Body of pancreas (tissue), 4 donors: ENCODE results near the gene EPYC. TPM values are rescaled to one million over a fixed set of nuclear protein-coding genes. Genes with fewer than 3 reads are reported as not detected.

Experiments
- ATAC-seq: fragments of 150-250 bp; one replicate; pipeline ENCODE4 v1.9.1; 2016
- DNase-seq, 4 donors: peaks; one replicate each; pipeline ENCODE4 v3.0.0-alpha.2; 2019
- H3K27ac ChIP-seq, 4 donors: fragments of 200-600 bp; sonication (generic); 1 replicate in 3 of 4; 2 replicates in 1 of 4; pipeline versions ENCODE4 v1.5.1 to v1.6.1; 2016 to 2019; ENCODE audit warnings: mild to moderate bottlenecking in 1 of 4, mixed read lengths in 1 of 4, moderate library complexity in 1 of 4
- H3K27me3 ChIP-seq, 2 donors: fragments of 200-600 bp; sonication (generic); one replicate each; pipeline ENCODE4 v1.6.0; 2016; ENCODE audit warnings: mild to moderate bottlenecking in 1 of 2
- H3K36me3 ChIP-seq, 2 donors: fragments of 200-600 bp; sonication (generic); replicated peaks in 1 of 2; 2 replicates each; pipeline ENCODE4 v1.5.1; 2016; ENCODE audit warnings: low read depth in 2 of 2; ENCODE audit not compliant: insufficient read depth in 1 of 2
- H3K4me1 ChIP-seq: fragments of 200-600 bp; sonication (generic); one replicate; pipeline ENCODE4 v1.6.0; 2016
- H3K4me3 ChIP-seq, 2 donors: fragments of 200-600 bp; sonication (generic); 1 replicate in 1 of 2; 2 replicates in 1 of 2; pipeline ENCODE4 v1.5.1; 2016 to 2019
- H3K9me3 ChIP-seq, 3 donors: fragments of 200-600 bp; sonication (generic); 1 replicate in 2 of 3; 2 replicates in 1 of 3; pipeline ENCODE4 v1.5.1; 2016
- CTCF ChIP-seq, 7 experiments: fragments of 450-650 bp in 4 of 7; fragments of 200-600 bp in 3 of 7; sonication (generic) in 3 of 7; IDR thresholded peaks; one replicate each; pipeline ENCODE4 v1.5.1; 2016 to 2019; ENCODE audit warnings: antibody characterized with exemption in 7 of 7
- POLR2A ChIP-seq, 3 donors: fragments of 450-650 bp; IDR thresholded peaks; one replicate each; pipeline ENCODE4 v1.6.1; 2016; ENCODE audit warnings: antibody characterized with exemption in 3 of 3, mild to moderate bottlenecking in 2 of 3
- WGBS, 2 donors: methylation state at CpG; one replicate each; pipeline ENCODE4 v1.1.5; 2017; 5-methylcytosine and 5-hydroxymethylcytosine counted together
- intact Hi-C: fragments of 100-400 bp; cut with DNase I; formaldehyde crosslinking; loops from one replicate; pipeline ENCODE4 v1.15.1; 2023
- total RNA-seq, 2 donors: library from RNA; depleted of rRNA; stranded (reverse); fragments of >200 nt; gene quantifications; one replicate each; pipeline ENCODE4 v1.1.0, GENCODE V29; 2016

The EPYC gene
- total RNA-seq, 2 donors from 2014 or later: not detected

- H3K27me3 ChIP-seq: no peaks in the 10 kb centered on the region
- no peaks in the 10 kb centered on the region for H3K36me3 ChIP-seq
- ATAC-seq: no peak
- H3K4me1 ChIP-seq: no peaks in the 10 kb centered on the region
- no peak for DNase-seq
- intact Hi-C loops: loop anchor here (10.0 kb wide), 1 partner anchor 383 kb away; no protein-coding TSS in a partner anchor
- no peak overlapping the region for H3K4me3 ChIP-seq
- TF ChIP-seq CTCF (IDR thresholded peaks at IDR 0.05): no peak
- TF ChIP-seq POLR2A (IDR thresholded peaks at IDR 0.05): no peak
- no peak overlapping the region for H3K27ac ChIP-seq
- no peaks in the 10 kb centered on the region for H3K9me3 ChIP-seq
Observed at GRCh38 chr12:90972226-90972625, 32.5 kb downstream of the EPYC start.

DNA sequence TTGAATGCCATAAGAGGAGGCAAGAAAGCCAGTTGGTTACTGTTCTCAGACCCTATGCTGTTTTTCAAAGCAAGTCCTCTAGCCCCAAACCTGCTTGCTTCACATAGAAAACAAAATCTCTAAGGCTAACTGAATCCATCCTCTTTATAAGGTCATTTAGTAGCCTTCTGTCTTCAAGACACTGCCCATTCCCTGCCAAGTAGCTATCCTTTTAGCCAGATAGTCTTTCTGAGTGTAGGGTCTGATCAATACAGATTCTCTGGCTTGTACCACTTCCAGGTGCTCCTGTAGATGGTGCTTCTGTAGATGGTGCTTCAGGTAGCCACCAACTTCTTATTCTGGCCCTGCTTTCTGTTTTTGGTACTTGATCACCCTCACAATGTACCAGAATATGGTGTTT is 33.9 kb downstream of the EPYC start:
- TF ChIP-seq POLR2A (IDR thresholded peaks at IDR 0.05) (no peak), CTCF (IDR thresholded peaks at IDR 0.05) (no peak)
- DNase-seq: no peak
- Histone ChIP-seq H3K36me3 (no peaks in the 10 kb centered on the region), H3K27me3 (no peaks in the 10 kb centered on the region), H3K4me3 (no peak overlapping the region), H3K27ac (no peak overlapping the region), H3K4me1 (no peaks in the 10 kb centered on the region), H3K9me3 (no peaks in the 10 kb centered on the region)
- no peak for ATAC-seq
- intact Hi-C loops: loop anchor here (10.0 kb wide), 1 partner anchor 384 kb away; no protein-coding TSS in a partner anchor

DNA sequence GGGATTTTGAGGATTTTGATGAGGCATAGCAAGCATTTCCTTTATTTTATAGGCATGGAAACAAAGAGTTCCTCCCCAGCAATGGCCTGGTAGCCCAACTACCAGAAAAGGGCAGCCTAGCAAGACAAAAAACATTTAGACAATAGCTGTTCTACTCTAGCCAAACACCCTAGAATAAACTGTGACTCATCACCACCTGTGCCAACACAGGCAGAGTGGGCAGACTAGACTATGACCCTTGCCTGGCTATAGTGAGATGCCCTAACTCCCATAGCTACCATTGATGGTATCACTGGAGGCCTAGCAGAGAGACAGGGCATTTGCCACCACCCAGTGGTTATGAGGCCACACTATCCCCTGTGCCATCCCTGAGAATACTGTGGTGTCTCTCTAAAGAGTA is 34.3 kb downstream of the EPYC start:
- Histone ChIP-seq H3K36me3 (no peaks in the 10 kb centered on the region), H3K27me3 (no peaks in the 10 kb centered on the region), H3K27ac (no peak overlapping the region), H3K9me3 (no peaks in the 10 kb centered on the region), H3K4me1 (no peaks in the 10 kb centered on the region), H3K4me3 (no peak overlapping the region)
- no peak for TF ChIP-seq CTCF (IDR thresholded peaks at IDR 0.05)
- TF ChIP-seq POLR2A (IDR thresholded peaks at IDR 0.05): no peak
- ATAC-seq (no peak), DNase-seq (no peak)
- intact Hi-C loops: loop anchor here (10.0 kb wide), 1 partner anchor 384 kb away; no protein-coding TSS in a partner anchor

GRCh38 chr12:90969851-90970250 is 34.9 kb downstream of the EPYC start:
- Histone ChIP-seq H3K27ac (no peak overlapping the region), H3K9me3 (no peaks in the 10 kb centered on the region), H3K4me3 (no peak overlapping the region), H3K4me1 (no peaks in the 10 kb centered on the region), H3K27me3 (no peaks in the 10 kb centered on the region), H3K36me3 (no peaks in the 10 kb centered on the region)
- no peak for TF ChIP-seq CTCF (IDR thresholded peaks at IDR 0.05)
- 86 to 89% methylated on average over 2 of the region's 2 CpGs for WGBS, 2 donors
- DNase-seq (no peak), ATAC-seq (no peak)
- intact Hi-C loops: loop anchor here (10.0 kb wide), 1 partner anchor 385 kb away; no protein-coding TSS in a partner anchor

DNA sequence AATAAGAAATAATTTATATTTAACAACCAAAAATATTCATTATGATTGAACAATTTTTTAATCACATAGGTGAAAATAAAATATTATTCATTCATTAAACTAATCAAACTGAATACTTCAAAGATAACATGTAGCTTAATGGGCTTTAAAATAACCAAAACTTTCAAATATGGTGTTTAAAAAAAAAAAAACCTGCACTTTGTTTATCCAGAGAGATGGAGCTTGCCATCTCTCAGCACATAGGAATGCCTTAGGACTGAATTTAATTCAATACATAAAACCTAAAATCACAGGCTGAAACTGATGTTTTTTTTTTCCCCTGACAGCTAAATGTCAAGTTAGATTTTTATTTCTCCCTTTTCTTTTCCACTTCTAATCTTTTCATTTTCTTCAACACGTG is 35.4 kb downstream of the EPYC start:
- DNase-seq: no peak
- no peaks in the 10 kb centered on the region for H3K9me3 ChIP-seq
- H3K4me1 ChIP-seq: no peaks in the 10 kb centered on the region
- 0% methylated on average over 1 of the region's 1 CpG for WGBS, 2 donors
- H3K4me3 ChIP-seq: no peak overlapping the region
- no peaks in the 10 kb centered on the region for H3K36me3 ChIP-seq
- no peak overlapping the region for H3K27ac ChIP-seq
- H3K27me3 ChIP-seq: no peaks in the 10 kb centered on the region
- TF ChIP-seq CTCF (IDR thresholded peaks at IDR 0.05) (no peak), POLR2A (IDR thresholded peaks at IDR 0.05) (no peak)
- intact Hi-C loops: no loop called here
- no peak for ATAC-seq
